NCI-H510A (cell line): ENCODE results near the gene PSMC6.
A peak's percentile ranks its signal among the peaks of the same experiment; 100 is the strongest.
"Not testable (repeated sequence)": the region's sequence is repeated elsewhere in the genome, so short reads cannot be mapped to it uniquely, and the experiment has no call there.

ENCODE experiments used
- DNase-seq: peaks from one replicate; lab custom pipeline; 2025; lab: John Stamatoyannopoulos, UW

Gene PSMC6

GRCh38 chr14:52723514-52724359 lies 16.7 kb downstream of the PSMC6 start:
- DNase-seq, result no peak

GRCh38 chr14:52724360-52724644 lies 17.3 kb downstream of the PSMC6 start:
- DNase-seq, result no peak

- not testable (repeated sequence) for DNase-seq
Observed at GRCh38 chr14:52727509-52727908, 20.5 kb downstream of the PSMC6 start.

GRCh38 chr14:52729035-52729434 lies 22.0 kb downstream of the PSMC6 start:
- not testable (repeated sequence) for DNase-seq

GRCh38 chr14:52729585-52729924 lies 22.6 kb downstream of the PSMC6 start:
- no peak for DNase-seq

GRCh38 chr14:52729925-52730708 lies 23.1 kb downstream of the PSMC6 start, which contains the start of gene STYX:
Gene STYX (plus strand): TSS chr14:52730166. CDS start chr14:52730475, 309 bp downstream.
- DNase-seq, result peak; percentile 93

GRCh38 chr14:52730709-52731111 lies 23.7 kb downstream of the PSMC6 start:
- no peak for DNase-seq

GRCh38 chr14:52733824-52734223 lies 26.8 kb downstream of the PSMC6 start:
- DNase-seq, result no peak

GRCh38 chr14:52735921-52736489 lies 29.0 kb downstream of the PSMC6 start:
- DNase-seq, result no peak

- DNase-seq, result no peak
Observed at GRCh38 chr14:52738409-52738808, 31.4 kb downstream of the PSMC6 start.

GRCh38 chr14:52740751-52741150 lies 33.8 kb downstream of the PSMC6 start:
- no peak for DNase-seq

- DNase-seq, result no peak
Observed at GRCh38 chr14:52741865-52742264, 34.9 kb downstream of the PSMC6 start.

GRCh38 chr14:52748647-52749292 lies 41.8 kb downstream of the PSMC6 start:
- no peak for DNase-seq

GRCh38 chr14:52755607-52756316 lies 48.8 kb downstream of the PSMC6 start:
- no peak for DNase-seq

GRCh38 chr14:52759145-52759544 lies 52.1 kb downstream of the PSMC6 start:
- DNase-seq, result no peak

GRCh38 chr14:52762923-52763322 lies 55.9 kb downstream of the PSMC6 start:
- not testable (repeated sequence) for DNase-seq

- DNase-seq, result no peak
Observed at GRCh38 chr14:52767058-52767833, 60.2 kb downstream of the PSMC6 start.

- DNase-seq, result no peak
Observed at GRCh38 chr14:52769887-52770286, 62.9 kb downstream of the PSMC6 start.

GRCh38 chr14:52776816-52777215 lies 69.8 kb downstream of the PSMC6 start:
- DNase-seq, result no peak
